Left ventricle myocardium superior (tissue), 1 donor: Measurements from ENCODE around the gene DLGAP1. TPM values are rescaled to one million over a fixed set of nuclear protein-coding genes. Genes with fewer than 3 reads are reported as not detected.
"Not testable (repeated sequence)": the region's sequence is repeated elsewhere in the genome, so short reads cannot be mapped to it uniquely, and the experiment has no call there.

ENCODE experiments used
- ATAC-seq: fragments of 200-7000 bp; cut with Tn5 transposase; one replicate; pipeline ENCODE4 v1.9.1; 2020; ENCODE audit warnings: mild to moderate bottlenecking, moderate library complexity
- DNase-seq: peaks from one replicate; pipeline ENCODE4 v3.0.0-alpha.2; 2020
- intact Hi-C: fragments of 100-400 bp; cut with micrococcal nuclease; formaldehyde crosslinking; loops from one replicate; pipeline ENCODE4 v1.11.0; 2022
- total RNA-seq: library from RNA; stranded (reverse); fragmentation: NEBNext Ultra II Directional; extraction: Animal tissue kit (Norgen Biotek cat#: 25700); gene quantifications from one replicate; pipeline ENCODE4 v1.2.1, GENCODE V29; 2021
- donor health status: DM: no; HTN: yes; CAD: no; lungs with severe emphysema.

Gene DLGAP1
- total RNA-seq, 1 donor from 2014 or later, result not detected

DNA sequence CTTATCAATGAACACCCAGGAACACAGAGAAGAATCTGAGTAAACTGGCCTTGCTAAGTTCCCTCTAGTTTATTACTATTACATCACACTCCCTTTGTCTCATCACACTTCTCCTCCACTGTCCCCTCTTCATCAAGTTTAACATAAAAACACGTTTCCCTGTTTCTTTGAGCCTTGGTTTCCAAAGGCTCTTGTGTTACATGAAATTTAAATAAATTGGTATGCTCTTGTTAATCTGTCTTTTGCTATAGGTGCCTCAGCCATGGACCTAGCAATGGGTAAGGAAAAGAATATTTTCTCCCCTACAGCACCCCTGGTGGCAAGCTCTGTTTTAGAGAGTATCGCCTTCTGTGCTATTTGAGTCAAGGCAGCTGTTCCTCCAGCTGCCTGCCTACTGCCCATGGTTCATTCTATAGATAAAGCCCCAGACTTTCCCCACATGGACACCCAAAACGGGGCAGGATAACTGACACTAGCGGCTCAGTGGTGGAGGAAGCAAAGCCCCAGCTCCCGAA lies 973.4 kb downstream of the DLGAP1 start:
- ATAC-seq (peak; percentile 51), DNase-seq (no peak)
- intact Hi-C loops, result no loop called here

DNA sequence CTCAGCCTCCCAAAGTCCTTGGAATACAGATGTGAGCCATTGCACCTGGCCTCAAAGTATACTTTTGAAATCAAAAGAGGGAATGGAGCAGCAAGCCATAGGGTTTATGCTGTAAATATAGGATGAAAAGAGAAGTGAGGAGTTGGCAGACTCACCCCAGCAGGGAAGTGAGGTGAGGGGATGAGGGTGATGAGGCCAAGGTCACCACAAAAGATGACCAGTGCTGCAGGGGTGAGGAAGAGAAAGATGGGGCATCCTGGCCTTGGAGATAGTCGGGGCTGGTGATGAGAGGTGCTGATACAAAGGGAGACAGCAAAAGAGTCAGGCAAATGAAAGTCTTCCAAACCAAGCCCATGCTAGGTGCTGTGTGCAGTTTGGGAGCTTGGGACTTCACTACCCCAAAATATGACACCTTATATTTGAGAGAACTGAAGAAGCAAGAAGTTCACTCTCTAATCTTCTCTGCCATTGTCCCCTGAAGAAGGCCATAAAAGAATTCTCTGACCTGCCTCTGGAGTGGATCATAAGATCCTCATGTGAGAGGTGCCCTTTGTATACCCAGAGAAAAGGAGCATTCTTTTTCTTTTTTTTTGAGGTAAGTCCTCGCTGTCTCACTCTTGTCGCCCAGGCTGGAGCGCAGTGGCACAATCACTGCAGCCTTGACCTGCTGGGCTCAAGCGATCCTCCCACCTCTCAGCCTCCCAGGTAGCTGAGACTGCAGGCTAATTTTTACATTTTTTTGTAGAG lies 974.1 kb downstream of the DLGAP1 start:
- ATAC-seq (no peak), DNase-seq (no peak)
- intact Hi-C loops, result no loop called here

DNA sequence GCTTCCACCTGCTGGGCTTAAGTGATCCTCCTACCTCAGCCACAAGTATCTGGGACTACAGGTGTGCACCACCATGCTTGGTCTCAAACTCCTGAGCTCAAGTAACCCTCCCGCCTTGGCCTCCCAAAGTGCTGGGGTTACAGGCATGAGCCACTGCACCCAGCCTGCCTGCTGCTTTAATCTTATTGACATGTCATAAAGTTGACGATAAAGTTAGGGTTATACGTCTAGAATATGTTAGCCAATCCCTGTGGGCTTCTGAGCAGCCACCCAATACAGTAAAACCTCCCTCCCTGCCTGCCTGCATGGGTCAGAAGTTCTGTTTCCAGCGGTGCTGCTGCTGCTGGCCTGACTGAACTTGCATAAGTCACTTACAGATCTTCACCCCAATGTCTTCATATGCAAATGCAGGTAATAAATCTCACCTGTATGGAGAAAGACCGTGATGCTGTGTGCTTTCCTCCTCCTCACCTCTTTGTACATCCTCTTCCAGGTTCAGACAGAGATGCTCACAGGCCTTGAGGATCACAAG lies 975.1 kb downstream of the DLGAP1 start:
- DNase-seq (no peak), ATAC-seq (no peak)
- intact Hi-C loops, result no loop called here

DNA sequence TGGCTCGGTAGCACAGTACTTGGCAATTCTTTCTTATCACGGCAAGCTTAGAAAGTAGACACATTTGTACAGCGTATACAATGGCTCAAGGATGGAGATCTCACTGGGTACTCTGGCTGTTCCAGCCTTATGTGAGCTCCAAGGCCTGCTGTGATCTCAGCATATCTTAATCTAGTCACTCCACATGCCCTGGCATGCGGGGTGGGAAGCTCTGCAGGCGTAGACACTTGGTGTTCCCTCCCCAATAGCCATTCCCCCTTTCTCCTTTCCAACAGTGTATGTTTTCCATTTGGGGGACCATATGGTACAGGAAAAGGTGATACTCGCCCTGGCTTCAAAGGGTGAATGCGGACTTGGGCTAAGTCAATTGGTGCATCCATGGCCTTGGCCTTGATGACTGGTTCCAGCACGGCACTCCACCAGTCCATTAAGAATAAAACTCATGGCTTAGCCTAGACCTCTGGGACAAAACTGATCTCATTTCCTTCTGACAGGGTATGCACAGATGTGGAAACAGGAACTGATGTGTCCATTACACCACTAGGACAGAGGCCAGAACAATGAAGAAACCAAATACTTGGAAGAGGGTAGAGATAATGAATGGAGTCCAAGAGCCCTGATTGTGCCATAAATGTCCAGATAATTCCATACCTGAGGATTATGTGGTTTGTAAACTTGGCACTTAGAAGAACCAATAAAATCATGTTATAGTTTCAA lies 976.7 kb downstream of the DLGAP1 start:
- DNase-seq, result no peak
- no peak for ATAC-seq
- intact Hi-C loops, result no loop called here

DNA sequence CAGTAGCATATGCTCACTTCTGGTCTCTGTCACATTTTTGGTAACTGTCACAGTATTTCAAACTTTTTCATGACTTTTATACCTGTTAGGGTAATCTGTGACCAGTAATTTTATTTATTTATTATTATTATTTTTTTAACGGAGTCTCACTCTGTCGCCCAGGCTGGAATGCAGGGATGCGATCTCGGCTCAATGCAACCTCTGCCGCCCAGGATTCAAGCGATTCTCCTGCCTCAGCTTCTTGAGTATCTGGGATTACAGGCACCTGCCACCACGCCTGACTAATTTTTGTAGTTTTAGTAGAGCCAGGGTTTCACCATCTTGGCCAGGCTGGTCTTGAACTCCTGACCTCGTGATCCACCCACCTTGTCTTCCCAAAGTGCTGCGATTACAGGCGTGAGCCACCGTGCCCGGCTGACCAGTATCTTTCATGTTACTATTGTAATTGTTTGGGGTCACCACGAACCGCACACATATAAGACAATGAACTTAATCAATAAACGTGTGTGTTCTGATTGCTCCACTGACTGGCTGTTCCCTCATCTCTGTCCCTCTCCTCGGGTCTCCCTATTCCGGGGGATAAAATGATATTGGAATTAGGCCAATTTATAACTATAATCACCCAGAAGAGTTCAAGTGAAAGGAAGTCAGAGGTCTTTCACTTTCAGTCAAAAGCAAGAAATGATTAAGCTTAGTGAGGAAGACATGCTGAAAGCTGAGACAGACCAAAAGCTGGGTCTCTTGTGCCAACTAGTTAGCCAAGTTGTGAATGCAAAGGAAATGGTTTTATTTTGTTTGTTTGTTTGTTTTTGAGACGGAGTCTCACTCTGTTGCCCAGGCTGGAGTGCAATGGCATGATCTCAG lies 982.2 kb downstream of the DLGAP1 start:
- DNase-seq (no peak), ATAC-seq (no peak)
- intact Hi-C loops, result no loop called here

DNA sequence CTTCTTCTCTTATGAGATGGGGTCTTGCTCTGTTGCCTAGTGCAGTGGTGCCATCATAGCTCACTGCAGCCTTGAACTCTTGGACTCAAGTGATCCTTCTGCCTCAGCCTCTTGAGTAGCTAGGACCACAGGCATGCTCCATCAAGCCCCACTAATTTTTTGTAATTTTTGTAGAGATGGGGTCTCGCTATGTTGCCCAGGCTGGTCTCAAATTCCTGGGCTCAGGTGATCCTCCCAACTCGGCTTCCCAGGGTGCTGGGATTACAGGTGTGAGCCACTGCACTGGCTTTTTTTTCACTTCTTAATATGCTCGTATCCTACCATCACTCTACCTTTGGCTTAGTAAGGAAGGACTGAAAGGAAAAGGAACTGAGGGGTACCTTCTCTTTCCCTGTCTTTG lies 983.0 kb downstream of the DLGAP1 start:
- intact Hi-C loops, result not testable (repeated sequence)

DNA sequence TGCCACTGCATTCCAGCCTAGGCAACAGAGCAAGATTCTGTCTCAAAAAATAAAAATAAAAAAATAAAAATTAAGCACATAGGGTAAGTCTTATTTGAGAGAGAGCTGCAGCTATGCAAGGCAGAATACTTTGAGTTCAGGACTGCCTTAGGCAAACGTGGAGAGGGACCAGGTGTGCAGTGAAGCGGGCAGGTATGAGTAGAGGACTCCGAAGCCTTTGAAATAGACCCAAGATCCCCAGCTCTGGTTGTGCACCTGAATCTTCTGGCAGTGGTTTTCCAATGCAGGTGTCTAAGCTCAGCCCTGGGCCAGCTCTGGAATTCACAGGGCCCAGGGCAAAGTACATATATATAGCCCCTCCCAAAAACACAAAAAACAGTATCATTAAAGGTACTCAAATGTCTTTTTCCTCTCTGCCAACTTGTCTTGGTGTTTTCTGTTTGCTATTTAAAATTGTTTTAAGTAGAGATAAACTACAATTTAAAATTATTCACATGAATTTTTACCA lies 983.9 kb downstream of the DLGAP1 start:
- ATAC-seq (no peak), DNase-seq (no peak)
- intact Hi-C loops, result no loop called here

More for the DNA sequence above, 983.0 kb downstream of the DLGAP1 start:
- not testable (repeated sequence) for ATAC-seq, DNase-seq

DNA sequence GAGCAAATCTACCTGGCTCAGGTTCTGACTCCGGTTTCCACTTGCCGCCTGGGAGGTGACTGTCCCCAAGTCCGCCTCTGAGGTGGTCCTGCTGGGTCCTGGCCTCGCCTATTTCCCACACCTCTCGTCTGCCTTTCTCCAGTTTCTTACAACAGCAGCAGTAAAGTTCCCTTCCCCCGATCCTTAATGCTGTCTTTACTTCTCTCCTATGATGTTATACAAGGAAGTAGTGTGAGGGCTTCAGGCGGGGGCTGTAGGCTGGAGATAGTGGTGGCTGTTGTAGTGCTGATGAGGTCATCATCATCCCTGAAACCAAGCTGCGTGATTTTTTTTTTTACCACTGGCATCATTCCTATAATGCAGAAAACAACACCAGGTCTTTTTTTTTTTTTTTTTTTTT lies 986.3 kb downstream of the DLGAP1 start:
- intact Hi-C loops, result no loop called here
- no peak for DNase-seq
- no peak for ATAC-seq

DNA sequence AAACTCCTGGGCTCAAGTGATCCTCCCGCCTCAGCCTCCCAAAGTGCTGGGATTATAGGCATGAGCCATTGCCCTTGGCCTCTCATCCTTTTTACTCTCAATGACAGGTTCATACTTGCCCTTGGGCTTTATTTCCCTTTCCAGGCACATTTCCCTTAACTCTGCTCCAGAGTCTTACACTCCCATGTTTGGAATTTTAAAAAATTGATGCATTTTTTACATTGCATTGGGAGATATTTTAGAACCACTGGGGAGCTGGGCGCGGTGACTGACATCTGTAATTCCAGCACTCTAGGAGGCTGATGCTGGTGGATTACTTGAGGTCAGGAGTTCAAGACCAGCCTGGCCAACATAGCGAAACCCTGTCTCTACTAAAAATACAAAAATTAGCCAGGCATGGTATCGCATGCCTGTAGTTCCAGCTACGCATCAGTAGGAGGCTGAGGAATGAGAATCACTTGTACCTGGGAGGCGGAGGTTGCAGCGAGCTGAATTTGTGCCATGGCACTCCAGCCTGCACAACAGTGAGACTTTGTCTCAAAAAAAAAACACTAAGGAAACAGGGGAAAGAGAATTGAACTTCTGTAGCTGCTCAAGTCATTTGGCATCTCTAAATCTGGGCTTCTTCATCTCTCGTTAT lies 986.9 kb downstream of the DLGAP1 start:
- intact Hi-C loops, result no loop called here
- ATAC-seq (no peak), DNase-seq (no peak)

DNA sequence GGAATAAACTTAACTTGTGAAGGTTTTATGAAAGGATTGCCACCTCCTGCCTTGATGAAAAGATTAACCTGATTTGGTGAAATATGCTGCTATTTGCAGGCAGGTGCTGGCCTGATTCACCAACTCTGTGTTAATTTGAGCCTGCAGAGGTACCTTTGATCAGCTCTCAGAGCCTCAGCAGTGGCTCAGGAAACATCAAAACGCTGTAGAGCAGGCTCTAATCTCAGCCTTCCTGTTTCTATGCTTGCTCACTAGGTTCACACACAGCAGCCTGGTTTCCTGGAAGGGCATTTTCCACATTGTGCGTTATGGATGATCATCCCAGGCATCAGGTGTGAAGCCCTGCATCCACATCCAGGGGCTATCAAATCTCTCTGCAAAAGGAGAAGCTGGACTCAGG lies 988.2 kb downstream of the DLGAP1 start:
- DNase-seq (no peak), ATAC-seq (no peak)
- intact Hi-C loops, result no loop called here

DNA sequence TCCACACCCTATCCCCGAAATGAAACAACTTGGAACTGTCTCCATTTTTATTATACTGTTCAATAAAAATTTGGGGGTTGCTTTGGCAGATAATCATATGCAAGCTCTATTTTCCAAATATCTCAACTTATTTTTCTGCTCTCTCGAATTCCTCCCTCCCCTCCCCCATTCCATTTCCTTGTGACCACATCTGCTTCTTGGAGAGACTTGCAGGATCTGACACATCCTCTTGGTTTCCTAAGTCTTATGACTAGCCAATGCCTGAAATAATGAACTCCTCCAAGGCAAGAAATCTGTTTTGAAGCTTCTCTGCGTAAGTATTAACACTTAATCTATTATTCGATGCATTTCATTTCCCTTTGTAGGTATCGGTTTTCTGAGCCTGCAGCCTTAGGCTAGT lies 989.1 kb downstream of the DLGAP1 start:
- intact Hi-C loops, result no loop called here
- no peak for DNase-seq
- ATAC-seq, result peak; percentile 29

DNA sequence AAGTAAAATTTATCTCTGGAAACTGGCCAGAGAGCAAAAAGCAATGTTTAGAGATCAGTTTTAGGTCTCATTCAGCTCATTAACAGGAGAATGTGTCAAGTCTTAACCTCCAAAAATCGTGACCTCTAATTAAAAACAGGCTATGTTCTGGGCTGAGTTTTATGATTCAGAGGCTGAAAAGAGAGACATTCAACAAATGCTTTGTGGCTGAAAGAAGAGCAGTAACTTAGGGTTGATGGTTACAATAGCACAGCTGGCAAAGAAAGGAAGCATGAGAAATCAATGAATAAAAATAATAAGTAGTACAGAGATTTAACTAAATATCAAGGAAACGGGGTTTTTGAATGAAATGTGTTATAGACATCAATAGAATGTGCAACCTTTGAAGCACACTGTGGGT lies 992.1 kb downstream of the DLGAP1 start:
- ATAC-seq (no peak), DNase-seq (no peak)
- intact Hi-C loops, result no loop called here

DNA sequence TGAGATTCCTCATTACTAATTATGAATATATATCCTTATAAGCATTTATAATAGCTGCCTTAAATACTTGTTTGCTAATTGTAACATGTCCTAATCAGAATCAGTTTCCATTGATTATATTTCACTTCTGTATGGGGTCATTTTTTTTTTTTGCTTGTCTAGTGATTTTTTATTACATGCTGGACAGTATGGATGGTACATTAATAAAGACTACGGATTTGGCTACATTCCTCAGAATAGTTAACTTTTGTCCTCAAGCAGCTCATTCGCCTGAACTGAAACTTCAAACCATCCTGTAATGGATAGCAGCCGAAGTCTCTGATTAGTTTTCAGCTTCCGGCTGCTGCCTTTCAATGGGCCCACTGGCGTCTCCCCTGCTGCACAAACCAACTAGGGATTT lies 993.4 kb downstream of the DLGAP1 start:
- intact Hi-C loops, result no loop called here
- DNase-seq (no peak), ATAC-seq (no peak)

DNA sequence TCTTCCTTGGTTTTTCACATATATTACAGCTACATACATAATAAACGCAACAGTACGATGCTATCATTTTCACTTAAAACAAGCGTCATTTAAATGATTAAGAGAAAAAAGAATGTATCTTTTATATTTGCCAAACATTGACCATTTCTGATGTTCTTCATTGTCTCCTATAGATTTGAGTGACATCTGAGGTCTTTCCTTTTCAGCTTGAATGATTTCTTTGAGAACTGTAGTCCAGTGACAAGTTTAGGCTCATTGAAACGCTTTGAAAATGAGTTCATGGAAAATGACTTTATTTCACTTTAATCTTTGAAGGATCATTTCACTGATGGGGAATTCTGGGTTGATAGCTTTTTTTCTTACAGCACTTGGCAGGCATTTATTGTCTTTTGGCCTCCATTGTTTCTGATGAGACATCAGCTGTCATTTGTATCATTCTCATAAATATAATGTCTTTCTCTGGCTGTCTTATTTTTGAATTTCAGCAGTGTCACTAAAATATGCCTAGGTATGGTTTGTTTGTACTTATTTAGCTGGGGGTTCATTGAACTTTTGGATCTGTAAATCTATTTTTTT lies 994.2 kb downstream of the DLGAP1 start:
- ATAC-seq (no peak), DNase-seq (no peak)
- intact Hi-C loops, result no loop called here

DNA sequence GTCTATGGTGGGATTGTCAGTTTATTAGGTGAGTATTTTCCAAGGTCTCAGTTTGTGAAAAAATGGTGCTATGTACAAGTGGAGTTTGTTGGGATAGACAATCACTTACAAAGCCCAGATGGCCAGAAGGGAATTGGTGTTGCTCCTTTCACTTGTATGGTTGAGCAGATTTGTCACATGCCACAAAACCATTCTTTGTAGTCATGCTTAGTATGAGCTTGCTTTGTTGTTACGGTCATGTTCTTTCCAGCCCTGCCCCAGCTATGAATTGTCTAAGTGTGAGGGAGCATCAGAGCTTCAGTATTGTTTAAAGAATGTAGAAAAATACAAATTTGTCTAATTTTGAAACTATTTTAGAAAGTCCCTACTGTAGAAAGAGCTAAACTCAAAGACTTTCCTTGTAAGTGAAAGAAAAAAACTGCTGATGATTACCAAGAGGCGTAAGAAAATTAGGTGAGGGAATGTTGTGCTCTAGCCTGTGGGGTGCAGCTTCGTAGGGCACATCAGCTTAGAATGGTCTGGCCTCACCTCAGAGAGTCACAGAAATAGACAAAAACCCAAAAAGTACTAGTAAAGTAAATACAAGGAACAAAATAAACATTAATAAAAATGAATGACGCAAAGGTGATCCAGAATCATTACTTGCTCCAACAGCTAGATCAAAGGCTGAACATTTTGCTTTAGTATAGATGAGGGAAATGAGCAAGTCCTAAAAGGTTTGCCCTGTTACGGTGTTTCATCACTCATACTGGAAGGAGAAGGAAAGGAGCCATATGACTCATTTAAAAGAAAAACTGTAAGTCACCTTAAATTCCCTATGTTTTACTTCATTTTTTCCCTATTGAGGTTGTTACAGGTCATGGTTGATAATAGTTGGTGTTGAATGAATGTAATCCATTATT lies 995.9 kb downstream of the DLGAP1 start:
- intact Hi-C loops, result loop anchor here (5.0 to 10.0 kb wide), 3 partner anchors 133 to 206 kb away; no protein-coding TSS in a partner anchor
- DNase-seq (no peak), ATAC-seq (no peak)

DNA sequence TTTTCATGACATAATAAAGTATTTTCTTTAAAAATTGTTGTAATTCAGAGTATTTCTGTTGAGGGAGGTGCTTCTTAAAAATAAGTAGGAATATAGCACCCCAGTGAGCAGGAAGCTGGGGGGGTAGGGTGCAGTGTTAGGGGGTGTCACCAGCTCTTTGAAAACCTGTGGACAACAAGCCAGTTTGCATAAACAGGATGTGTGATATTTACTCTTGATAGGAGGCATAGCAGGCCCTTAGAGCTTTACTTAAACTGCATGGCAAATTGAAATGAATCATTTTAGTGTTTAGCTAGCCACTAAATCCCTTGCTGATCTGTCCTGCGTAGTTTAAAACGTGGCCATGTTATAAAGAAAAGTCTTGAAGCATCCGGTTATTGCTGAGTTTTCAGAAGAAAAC lies 996.7 kb downstream of the DLGAP1 start:
- intact Hi-C loops, result loop anchor here (5.0 to 10.0 kb wide), 3 partner anchors 134 to 206 kb away; no protein-coding TSS in a partner anchor
- ATAC-seq (no peak), DNase-seq (no peak)

DNA sequence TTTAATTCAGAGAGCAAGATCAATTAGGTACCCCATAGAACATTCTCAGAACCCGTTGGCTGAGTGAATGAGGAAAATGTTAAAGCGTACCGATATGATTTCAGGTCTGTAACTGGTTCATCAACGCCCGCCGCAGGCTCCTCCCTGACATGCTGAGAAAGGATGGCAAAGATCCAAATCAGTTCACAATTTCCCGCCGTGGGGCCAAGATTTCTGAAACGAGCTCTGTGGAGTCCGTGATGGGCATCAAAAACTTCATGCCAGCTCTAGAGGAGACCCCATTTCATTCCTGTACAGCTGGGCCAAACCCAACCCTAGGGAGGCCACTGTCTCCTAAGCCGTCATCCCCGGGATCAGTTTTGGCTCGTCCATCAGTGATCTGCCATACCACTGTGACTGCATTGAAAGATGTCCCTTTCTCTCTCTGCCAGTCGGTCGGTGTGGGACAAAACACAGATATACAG lies 997.8 kb downstream of the DLGAP1 start:
- no peak for ATAC-seq
- intact Hi-C loops, result loop anchor here (5.0 to 10.0 kb wide), 3 partner anchors 135 to 208 kb away; no protein-coding TSS in a partner anchor
- DNase-seq, result no peak
